Muscle of leg (tissue), 11 donors: ENCODE measurements around the gene AIG1. TPM values are rescaled to one million over a fixed set of nuclear protein-coding genes. Genes with fewer than 3 reads are reported as not detected.

Source experiments
- DNase-seq: peaks from one replicate; pipeline ENCODE4 v3.0.0; 2013
- H3K27ac ChIP-seq: one replicate; pipeline ENCODE4 v1.5.1; 2013; ENCODE audit warnings: mild to moderate bottlenecking, low read length, control low read depth
- H3K27me3 ChIP-seq: one replicate; pipeline ENCODE4 v1.6.1; 2013; ENCODE audit warnings: low read length; ENCODE audit not compliant: control insufficient read depth, insufficient read depth
- H3K36me3 ChIP-seq: one replicate; pipeline ENCODE4 v1.6.1; 2013; ENCODE audit warnings: low read length; ENCODE audit not compliant: control insufficient read depth, insufficient read depth
- H3K4me1 ChIP-seq: one replicate; pipeline ENCODE4 v1.6.1; 2013; ENCODE audit warnings: low read length; ENCODE audit not compliant: control insufficient read depth, insufficient read depth
- H3K4me3 ChIP-seq: one replicate; pipeline ENCODE4 v1.5.1; 2013; ENCODE audit warnings: low read length, control low read depth
- H3K9me3 ChIP-seq: replicated peaks from 2 replicates; pipeline ENCODE4 v1.6.1; 2013; ENCODE audit warnings: low read depth, low read length; ENCODE audit not compliant: control insufficient read depth
- WGBS: methylation state at CpG from one replicate; pipeline ENCODE4 v1.1.5; 2013; ENCODE audit warnings: missing lambda C conversion rate; ENCODE audit not compliant: insufficient coverage; 5-methylcytosine and 5-hydroxymethylcytosine counted together
- polyA plus RNA-seq, 8 donors: library from polyadenylated mRNA; unstranded; fragments of 120-200 nt; gene quantifications; one replicate each; pipeline versions ENCODE4 v1.2.1 to v1.2.3, GENCODE V29; 2013; ENCODE audit warnings: inconsistent platforms in 1 of 8, low replicate concordance in 1 of 8; ENCODE audit not compliant: insufficient read length in 8 of 8, insufficient read depth in 1 of 8
- total RNA-seq: library from RNA; stranded (reverse); fragments of 120-200 nt; gene quantifications from one replicate; pipeline ENCODE4 v1.2.4, GENCODE V29; 2013

The AIG1 gene
- total and polyA plus RNA-seq, 9 donors = 24.1 to 35.0 (median 30.2) TPM

DNA sequence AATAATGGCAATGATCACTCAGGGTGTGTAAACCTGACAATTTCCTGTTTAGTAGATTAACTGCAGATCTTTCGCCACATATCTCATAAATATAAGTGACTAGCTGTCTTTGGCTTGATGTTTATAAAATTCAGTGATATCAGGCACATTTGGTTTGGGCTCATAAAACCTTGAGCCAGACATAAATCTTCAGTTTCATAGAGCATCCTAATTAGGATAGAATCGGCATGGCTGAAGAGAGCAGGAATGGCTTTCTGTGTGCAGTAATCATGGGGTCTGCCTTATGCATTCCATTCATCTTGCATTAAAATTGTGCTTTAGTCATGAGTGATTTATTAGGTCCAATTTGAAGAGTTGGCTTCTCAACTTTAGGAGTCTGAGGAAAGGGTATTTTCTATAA is 27.2 kb downstream of the AIG1 start:
- WGBS = no CpG with 5 or more reads among the region's 2 CpGs
- Histone ChIP-seq H3K27ac (no peak overlapping the region), H3K27me3 (no peaks in the 10 kb centered on the region), H3K4me1 (no peaks in the 10 kb centered on the region), H3K4me3 (no peak overlapping the region), H3K36me3 (no peaks in the 10 kb centered on the region), H3K9me3 (no peaks in the 10 kb centered on the region)
- no peak for DNase-seq

DNA sequence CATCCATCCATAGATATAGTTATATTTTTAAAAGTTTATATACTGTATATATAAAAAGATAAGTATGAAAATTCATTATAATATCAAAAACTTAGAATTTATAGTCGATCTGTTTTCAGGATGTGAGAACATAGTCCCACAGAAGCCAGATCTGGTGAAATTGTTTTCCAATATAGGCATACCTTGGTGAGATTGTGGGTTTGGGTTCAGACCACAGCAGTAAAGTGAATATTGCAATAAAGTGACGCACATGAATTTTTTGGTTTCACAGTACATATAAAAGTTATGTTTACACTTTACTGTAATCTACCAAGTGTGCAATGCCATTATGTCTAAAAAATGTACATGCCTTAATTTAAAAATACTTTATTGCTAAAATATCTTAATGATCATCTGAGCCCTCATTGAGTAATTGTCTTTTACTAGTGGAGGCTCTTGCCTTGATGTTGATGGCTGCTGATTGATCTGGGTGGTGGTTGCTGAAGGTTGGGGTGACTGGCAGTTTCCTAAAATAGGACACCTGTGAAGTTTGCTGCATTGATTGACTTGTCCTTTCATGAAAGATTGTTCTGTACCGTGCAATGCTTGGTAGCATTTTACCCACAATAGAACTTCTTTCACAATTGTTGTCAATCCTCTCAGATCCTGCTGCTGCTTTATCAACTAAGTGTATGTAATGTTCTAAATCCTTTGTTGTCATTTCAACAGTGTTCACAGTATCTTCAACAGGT is 29.8 kb downstream of the AIG1 start:
- Histone ChIP-seq H3K4me1 (no peaks in the 10 kb centered on the region), H3K27me3 (no peaks in the 10 kb centered on the region), H3K36me3 (no peaks in the 10 kb centered on the region), H3K9me3 (no peaks in the 10 kb centered on the region), H3K4me3 (no peak overlapping the region), H3K27ac (no peak overlapping the region)
- no peak for DNase-seq
- no CpG with 5 or more reads among the region's 3 CpGs for WGBS

DNA sequence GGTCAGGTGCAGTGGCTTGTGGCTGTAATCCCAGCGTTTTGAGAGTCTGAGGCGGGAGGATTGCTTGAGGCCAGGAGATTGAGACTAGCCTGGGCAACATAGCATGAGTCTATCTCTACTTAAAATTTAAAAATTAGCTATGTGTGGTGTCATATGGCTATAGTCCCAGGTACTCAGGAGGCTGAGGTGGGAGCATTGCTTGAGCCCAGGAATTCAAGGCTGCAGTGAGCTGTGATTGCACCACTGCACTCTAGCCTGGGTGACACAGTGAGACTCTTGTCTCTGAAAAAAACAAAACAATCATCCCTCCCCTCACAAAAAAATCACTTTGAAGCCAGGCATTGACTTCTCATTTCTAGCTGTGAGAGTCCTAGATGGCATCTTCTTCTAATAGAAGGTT is 32.1 kb downstream of the AIG1 start:
- no peak for DNase-seq
- Histone ChIP-seq H3K4me3 (no peak overlapping the region), H3K4me1 (no peaks in the 10 kb centered on the region), H3K9me3 (no peaks in the 10 kb centered on the region), H3K27me3 (no peaks in the 10 kb centered on the region), H3K36me3 (no peaks in the 10 kb centered on the region), H3K27ac (no peak overlapping the region)
- no CpG with 5 or more reads among the region's 2 CpGs for WGBS

DNA sequence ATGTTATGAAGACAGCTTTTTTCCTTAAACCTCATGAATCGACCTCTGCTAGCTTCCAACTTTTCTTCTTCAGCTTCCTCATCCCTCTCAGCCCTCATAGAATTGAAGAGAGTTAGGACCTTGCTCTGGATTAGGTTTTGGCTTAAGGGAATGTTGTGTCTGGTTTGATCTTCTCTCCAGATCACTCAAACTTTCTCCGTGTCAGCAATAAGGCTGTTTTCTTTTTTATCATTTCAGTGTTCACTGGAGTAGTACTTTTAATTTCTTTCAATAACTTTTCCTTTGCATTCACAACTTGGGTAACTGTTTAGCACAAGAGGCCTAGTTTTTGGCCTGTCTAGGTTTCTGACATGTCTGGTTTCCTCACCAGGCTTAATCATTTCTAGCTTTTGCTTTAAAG is 32.6 kb downstream of the AIG1 start:
- H3K36me3 ChIP-seq = no peaks in the 10 kb centered on the region
- no peaks in the 10 kb centered on the region for H3K4me1 ChIP-seq
- H3K27me3 ChIP-seq = no peaks in the 10 kb centered on the region
- H3K27ac ChIP-seq = no peak overlapping the region
- no peak overlapping the region for H3K4me3 ChIP-seq
- no peak for DNase-seq
- no peaks in the 10 kb centered on the region for H3K9me3 ChIP-seq
- no CpG with 5 or more reads among the region's 2 CpGs for WGBS

- no peaks in the 10 kb centered on the region for H3K9me3 ChIP-seq
- DNase-seq = no peak
- no peaks in the 10 kb centered on the region for H3K4me1 ChIP-seq
- H3K27me3 ChIP-seq = no peaks in the 10 kb centered on the region
- H3K4me3 ChIP-seq = no peak overlapping the region
- H3K27ac ChIP-seq = no peak overlapping the region
- no CpG with 5 or more reads among the region's 2 CpGs for WGBS
- H3K36me3 ChIP-seq = no peaks in the 10 kb centered on the region
Measured at GRCh38 chr6:143096403-143096802, 35.7 kb downstream of the AIG1 start.

DNA sequence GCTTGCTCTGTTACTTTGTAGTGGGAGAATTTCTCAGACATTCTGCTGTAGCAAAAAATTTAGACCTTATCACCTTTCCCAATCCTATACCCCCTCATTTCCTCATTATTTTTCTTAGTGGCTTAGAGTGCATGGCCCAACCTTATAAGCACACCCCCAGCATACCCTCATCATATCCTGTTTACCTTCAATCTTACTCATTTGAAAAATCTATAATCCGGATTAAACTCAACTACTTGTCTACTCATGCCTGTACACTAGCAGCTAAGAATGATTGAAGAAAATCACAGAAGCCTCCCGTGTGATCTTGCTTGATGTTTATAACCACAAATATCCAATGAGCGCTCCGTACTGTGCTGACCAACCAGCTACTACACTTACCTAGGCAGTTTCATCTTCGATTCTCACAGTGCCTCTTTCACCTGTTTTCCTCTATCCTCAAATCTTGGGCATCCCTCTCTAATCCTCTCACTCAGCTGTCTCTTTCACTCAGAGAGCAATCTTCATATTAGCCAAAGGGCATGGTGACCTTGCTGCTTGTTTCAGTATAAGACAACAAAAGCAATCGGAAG is 36.6 kb downstream of the AIG1 start:
- no peaks in the 10 kb centered on the region for H3K9me3 ChIP-seq
- H3K4me3 ChIP-seq = no peak overlapping the region
- H3K4me1 ChIP-seq = no peaks in the 10 kb centered on the region
- H3K27ac ChIP-seq = no peak overlapping the region
- DNase-seq = peak; percentile 7
- WGBS = 93% methylated on average over 5 of the region's 6 CpGs
- H3K27me3 ChIP-seq = no peaks in the 10 kb centered on the region
- no peaks in the 10 kb centered on the region for H3K36me3 ChIP-seq

DNA sequence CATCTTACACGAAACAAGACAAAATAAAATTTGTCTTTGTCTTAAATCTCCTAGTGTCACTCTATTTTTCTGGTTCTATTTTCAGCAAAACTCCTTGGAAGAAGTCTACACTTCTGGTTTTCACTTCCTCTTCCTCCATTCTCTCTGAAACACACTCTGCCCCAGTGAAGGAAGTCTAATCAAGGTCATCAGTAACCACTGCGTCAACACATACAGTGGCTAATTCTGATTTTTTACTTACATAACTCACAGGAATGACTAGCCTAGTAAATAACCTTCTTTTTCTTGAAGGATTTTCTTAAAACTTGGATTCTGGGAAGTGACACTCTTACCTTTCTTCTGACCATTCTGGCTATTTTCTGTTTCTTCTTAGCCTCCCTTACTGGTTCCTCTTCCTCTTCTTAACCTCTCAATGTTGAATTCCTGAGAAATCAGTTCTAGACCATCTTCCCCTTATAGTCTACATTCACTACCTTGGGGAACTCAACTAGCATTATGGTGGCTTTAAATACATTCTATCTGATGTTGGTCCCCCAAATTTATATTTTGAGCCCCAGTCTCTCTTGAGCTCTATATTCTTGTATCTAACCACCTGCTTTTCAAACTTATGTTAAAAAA is 37.5 kb downstream of the AIG1 start:
- Histone ChIP-seq H3K27ac (no peak overlapping the region), H3K9me3 (no peaks in the 10 kb centered on the region), H3K4me1 (no peaks in the 10 kb centered on the region), H3K27me3 (no peaks in the 10 kb centered on the region), H3K36me3 (no peaks in the 10 kb centered on the region), H3K4me3 (no peak overlapping the region)
- peak; percentile 59 for DNase-seq
- WGBS = 83% methylated on average over 1 of the region's 2 CpGs

GRCh38 chr6:143099647-143100046 is 39.0 kb downstream of the AIG1 start:
- Histone ChIP-seq H3K36me3 (no peaks in the 10 kb centered on the region), H3K4me1 (no peaks in the 10 kb centered on the region), H3K9me3 (no peaks in the 10 kb centered on the region), H3K4me3 (no peak overlapping the region), H3K27me3 (no peaks in the 10 kb centered on the region), H3K27ac (no peak overlapping the region)
- DNase-seq = no peak
- no CpG with 5 or more reads among the region's 2 CpGs for WGBS

DNA sequence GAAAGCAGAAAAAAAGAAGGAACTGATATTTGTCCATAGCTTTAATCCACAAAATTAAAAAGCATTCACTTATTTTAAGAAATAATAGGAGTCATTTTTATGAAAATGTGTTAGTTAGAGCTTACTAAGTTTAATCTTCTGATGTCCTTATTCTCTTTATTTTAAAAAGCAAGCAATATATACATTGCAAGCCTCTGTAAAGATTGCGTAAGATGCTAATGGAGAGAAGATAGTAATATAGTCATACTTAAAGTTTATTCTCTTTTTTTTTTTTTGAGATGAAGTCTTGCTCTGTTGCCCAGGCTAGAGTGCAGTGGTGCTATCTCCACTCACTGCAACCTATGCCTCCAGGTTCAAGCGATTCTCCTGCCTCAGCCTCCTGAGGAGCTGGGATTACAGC is 39.7 kb downstream of the AIG1 start:
- Histone ChIP-seq H3K9me3 (no peaks in the 10 kb centered on the region), H3K4me1 (no peaks in the 10 kb centered on the region), H3K27ac (no peak overlapping the region), H3K4me3 (no peak overlapping the region), H3K36me3 (no peaks in the 10 kb centered on the region), H3K27me3 (no peaks in the 10 kb centered on the region)
- no CpG with 5 or more reads among the region's 2 CpGs for WGBS
- DNase-seq = no peak

GRCh38 chr6:143103916-143104315 is 43.2 kb downstream of the AIG1 start:
- Histone ChIP-seq H3K27ac (no peak overlapping the region), H3K4me3 (no peak overlapping the region), H3K9me3 (no peaks in the 10 kb centered on the region), H3K4me1 (no peaks in the 10 kb centered on the region), H3K36me3 (no peaks in the 10 kb centered on the region), H3K27me3 (no peaks in the 10 kb centered on the region)
- WGBS = no CpG with 5 or more reads among the region's 1 CpG
- DNase-seq = no peak
